ENCODE data around the gene FUOM.

Gene FUOM

GRCh38 chr10:133349577-133350011 is 8.2 kb downstream of the FUOM start:
- no peak for DNase-seq

GRCh38 chr10:133349160-133349568 is 8.7 kb downstream of the FUOM start:
- DNase-seq, result no peak

GRCh38 chr10:133347710-133348517 is 9.9 kb downstream of the FUOM start:
- no peak for DNase-seq

GRCh38 chr10:133346413-133346812 is 11.4 kb downstream of the FUOM start:
- no peak for DNase-seq

- DNase-seq, result no peak
Measured at GRCh38 chr10:133344236-133344635, 13.6 kb downstream of the FUOM start.

GRCh38 chr10:133343558-133343957 is 14.3 kb downstream of the FUOM start:
- DNase-seq, result no peak

GRCh38 chr10:133342942-133343341 is 14.9 kb downstream of the FUOM start:
- DNase-seq, result no peak

GRCh38 chr10:133341983-133342382 is 15.8 kb downstream of the FUOM start:
- DNase-seq, result no peak

- DNase-seq, result no peak
Measured at GRCh38 chr10:133339708-133340380, 18.0 kb downstream of the FUOM start.

GRCh38 chr10:133338080-133339071 is 19.4 kb downstream of the FUOM start:
- no peak for DNase-seq

GRCh38 chr10:133337370-133337725 is 20.5 kb downstream of the FUOM start:
- DNase-seq, result no peak

GRCh38 chr10:133336577-133337369 is 21.0 kb downstream of the FUOM start, which contains the start of gene CALY:
CALY (minus strand) TSS chr10:133336896; CDS start chr10:133328989, 7,907 bp downstream.
- peak; percentile 93 for DNase-seq

GRCh38 chr10:133336118-133336576 is 21.7 kb downstream of the FUOM start:
- peak; percentile 16 for DNase-seq

- peak; percentile 85 for DNase-seq
Measured at GRCh38 chr10:133335246-133336117, 22.3 kb downstream of the FUOM start.

- DNase-seq, result peak; percentile 62
Measured at GRCh38 chr10:133334503-133335245, 23.1 kb downstream of the FUOM start.

- no peak for DNase-seq
Measured at GRCh38 chr10:133332936-133333699, 24.7 kb downstream of the FUOM start.

GRCh38 chr10:133329491-133330202 is 28.2 kb downstream of the FUOM start:
- DNase-seq, result peak; percentile 95
